ENCODE results near the gene GIT2.

DNA sequence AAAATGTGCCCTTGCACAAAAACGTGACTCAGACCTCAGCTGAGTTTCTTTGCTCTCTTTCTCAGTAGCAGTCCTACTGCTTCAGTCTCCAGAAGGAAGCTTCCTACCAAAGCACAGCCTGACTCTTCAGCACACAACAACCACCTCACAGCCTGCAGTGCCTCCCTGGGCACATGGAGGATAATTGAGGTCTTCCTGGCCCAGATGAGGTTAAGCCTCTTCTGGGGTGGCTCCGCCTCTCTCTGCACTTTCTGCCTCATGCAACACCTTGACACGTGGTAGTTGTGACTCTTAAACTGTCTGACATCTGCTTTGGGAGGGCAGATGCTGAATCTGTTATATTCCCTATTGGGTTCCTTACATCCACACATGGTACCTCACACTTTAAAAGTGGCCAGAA, 33.8 kb downstream of the GIT2 start:
- TF ChIP-seq, protein P1, sequence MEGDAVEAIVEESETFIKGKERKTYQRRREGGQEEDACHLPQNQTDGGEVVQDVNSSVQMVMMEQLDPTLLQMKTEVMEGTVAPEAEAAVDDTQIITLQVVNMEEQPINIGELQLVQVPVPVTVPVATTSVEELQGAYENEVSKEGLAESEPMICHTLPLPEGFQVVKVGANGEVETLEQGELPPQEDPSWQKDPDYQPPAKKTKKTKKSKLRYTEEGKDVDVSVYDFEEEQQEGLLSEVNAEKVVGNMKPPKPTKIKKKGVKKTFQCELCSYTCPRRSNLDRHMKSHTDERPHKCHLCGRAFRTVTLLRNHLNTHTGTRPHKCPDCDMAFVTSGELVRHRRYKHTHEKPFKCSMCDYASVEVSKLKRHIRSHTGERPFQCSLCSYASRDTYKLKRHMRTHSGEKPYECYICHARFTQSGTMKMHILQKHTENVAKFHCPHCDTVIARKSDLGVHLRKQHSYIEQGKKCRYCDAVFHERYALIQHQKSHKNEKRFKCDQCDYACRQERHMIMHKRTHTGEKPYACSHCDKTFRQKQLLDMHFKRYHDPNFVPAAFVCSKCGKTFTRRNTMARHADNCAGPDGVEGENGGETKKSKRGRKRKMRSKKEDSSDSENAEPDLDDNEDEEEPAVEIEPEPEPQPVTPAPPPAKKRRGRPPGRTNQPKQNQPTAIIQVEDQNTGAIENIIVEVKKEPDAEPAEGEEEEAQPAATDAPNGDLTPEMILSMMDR (IDR thresholded peaks at IDR 0.05; ENCODE audit: control extremely low read depth in 1 of 3, insufficient read depth in 1 of 3, low read depth in 1 of 3, low read length in 3 of 3) = no peak
- no peak for TF ChIP-seq HDAC6 (IDR thresholded peaks at IDR 0.05; ENCODE audit: low read depth, low read length)
- TF ChIP-seq TAF7 (optimal IDR thresholded peaks at IDR 0.05; ENCODE audit: borderline replicate concordance, low read depth, low read length) = no peak
